AML-193 (cell line): ENCODE measurements around the gene LRRC42.
"Not testable (repeated sequence)": the region's sequence is repeated elsewhere in the genome, so short reads cannot be mapped to it uniquely, and the experiment has no call there.

Experiments
- DNase-seq, 2 experiments: peaks; one replicate each; lab custom pipeline; 2025; lab: John Stamatoyannopoulos, UW

Gene LRRC42

GRCh38 chr1:53967409-53968124 lies 21.4 kb downstream of the LRRC42 start:
- no peak for DNase-seq

- no peak for DNase-seq
These were observed 22.0 kb downstream of the LRRC42 start for GRCh38 chr1:53968125-53968513.

GRCh38 chr1:53969323-53969722 lies 23.2 kb downstream of the LRRC42 start:
- DNase-seq = not testable (repeated sequence)

- no peak for DNase-seq
These were observed 25.6 kb downstream of the LRRC42 start for GRCh38 chr1:53971718-53972117.

GRCh38 chr1:53975861-53976260 lies 29.7 kb downstream of the LRRC42 start:
- no peak for DNase-seq

GRCh38 chr1:53979712-53980450 lies 33.7 kb downstream of the LRRC42 start:
- DNase-seq = no peak

- DNase-seq = no peak
These were observed 35.1 kb downstream of the LRRC42 start for GRCh38 chr1:53981220-53981619.

GRCh38 chr1:53982034-53982762 lies 36.0 kb downstream of the LRRC42 start:
- DNase-seq = peak; percentile 20 to 32

- no peak for DNase-seq
These were observed 36.6 kb downstream of the LRRC42 start for GRCh38 chr1:53982763-53983104.

- DNase-seq = no peak
These were observed 38.6 kb downstream of the LRRC42 start for GRCh38 chr1:53984726-53985125.

- DNase-seq = no peak
These were observed 40.3 kb downstream of the LRRC42 start for GRCh38 chr1:53986458-53986857.

GRCh38 chr1:53987880-53988279 lies 41.7 kb downstream of the LRRC42 start:
- DNase-seq = no peak

- DNase-seq = no peak
These were observed 46.1 kb downstream of the LRRC42 start for GRCh38 chr1:53992085-53992874.

- not testable (repeated sequence) for DNase-seq
These were observed 48.4 kb downstream of the LRRC42 start for GRCh38 chr1:53994516-53994915.

- no peak for DNase-seq
These were observed 49.5 kb downstream of the LRRC42 start for GRCh38 chr1:53995683-53996082.

GRCh38 chr1:53998223-53998622 lies 52.1 kb downstream of the LRRC42 start:
- DNase-seq = no peak

- no peak for DNase-seq
These were observed 53.8 kb downstream of the LRRC42 start for GRCh38 chr1:53999920-54000319.

- DNase-seq = no peak
These were observed 55.4 kb downstream of the LRRC42 start for GRCh38 chr1:54001591-54001990.

- no peak for DNase-seq
These were observed 56.5 kb downstream of the LRRC42 start for GRCh38 chr1:54002544-54003248.

GRCh38 chr1:54003249-54003646 lies 57.1 kb downstream of the LRRC42 start:
- no peak for DNase-seq

- DNase-seq = not testable (repeated sequence)
These were observed 57.8 kb downstream of the LRRC42 start for GRCh38 chr1:54003750-54004480.
